Spinal cord (tissue), 10 donors: ENCODE results near the gene PAX8. TPM values are rescaled to one million over a fixed set of nuclear protein-coding genes. Genes with fewer than 3 reads are reported as not detected.
"Not testable (repeated sequence)": the region's sequence is repeated elsewhere in the genome, so short reads cannot be mapped to it uniquely, and the experiment has no call there.

Experiments
- DNase-seq, 6 donors: peaks; one replicate each; pipeline versions ENCODE4 v3.0.0 to v3.0.0-alpha.2; 2013 to 2015; ENCODE audit warnings: low spot score in 6 of 6, low read depth in 4 of 6
- H3K27ac ChIP-seq: one replicate; pipeline ENCODE4 v1.5.1; 2013; ENCODE audit warnings: low read depth, low read length, control low read depth
- H3K27me3 ChIP-seq: one replicate; pipeline ENCODE4 v1.6.1; 2013; ENCODE audit warnings: low read length; ENCODE audit not compliant: control insufficient read depth, insufficient read depth
- H3K36me3 ChIP-seq: one replicate; pipeline ENCODE4 v1.6.1; 2013; ENCODE audit warnings: low read length; ENCODE audit not compliant: control insufficient read depth, insufficient read depth
- H3K4me1 ChIP-seq: one replicate; pipeline ENCODE4 v1.6.1; 2013; ENCODE audit warnings: low read length; ENCODE audit not compliant: control insufficient read depth, insufficient read depth
- H3K4me3 ChIP-seq: one replicate; pipeline ENCODE4 v1.5.1; 2013; ENCODE audit warnings: low read depth, low read length, control low read depth
- H3K9me3 ChIP-seq: one replicate; pipeline ENCODE4 v1.6.1; 2013; ENCODE audit warnings: low read length; ENCODE audit not compliant: control insufficient read depth, insufficient read depth
- WGBS: methylation state at CpG from one replicate; pipeline ENCODE4 v1.1.5; 2013; ENCODE audit warnings: missing lambda C conversion rate; ENCODE audit not compliant: insufficient coverage; 5-methylcytosine and 5-hydroxymethylcytosine counted together
- polyA plus RNA-seq, 2 donors: library from polyadenylated mRNA; unstranded; fragments of 120-200 nt; gene quantifications; one replicate each; pipeline ENCODE4 v1.2.1, GENCODE V29; 2013; ENCODE audit not compliant: insufficient read length in 2 of 2
- total RNA-seq, 2 donors: library from RNA; depleted of rRNA in 1 of 2; stranded (reverse); fragments of 120-200 nt in 1 of 2; fragments of >200 nt in 1 of 2; gene quantifications; one replicate each; pipeline versions ENCODE4 v1.2.3 to v1.2.4, GENCODE V29; 2013 to 2014
- donor health status: healthy.

PAX8 gene
- total and polyA plus RNA-seq, 4 donors: 3.7 to 42.7 (median 16.1) TPM

DNA sequence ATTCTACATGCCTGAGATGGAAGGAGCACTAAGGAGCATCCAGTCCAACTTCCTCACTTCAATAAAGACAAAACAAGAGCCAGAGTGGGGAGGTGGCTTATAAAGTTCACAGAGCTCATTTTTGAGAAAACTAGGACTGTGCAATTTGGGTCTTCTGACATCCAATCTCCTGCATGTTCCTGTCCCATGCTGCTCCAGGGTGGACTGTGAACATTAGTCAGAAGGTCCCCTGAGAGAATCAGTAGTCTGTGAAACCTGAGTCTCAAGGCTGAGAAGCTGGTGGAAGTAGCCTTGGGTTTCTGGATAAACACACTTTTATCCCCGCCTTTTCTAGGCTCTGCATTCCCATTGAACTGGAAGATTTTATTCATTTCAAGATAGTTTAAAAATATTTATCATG is 33.1 kb upstream of the PAX8 start:
- H3K36me3 ChIP-seq, H3K9me3 ChIP-seq, H3K27ac ChIP-seq, H3K4me1 ChIP-seq, H3K27me3 ChIP-seq, H3K4me3 ChIP-seq, DNase-seq: not testable (repeated sequence)
- no CpG with 5 or more reads among the region's 1 CpG for WGBS

DNA sequence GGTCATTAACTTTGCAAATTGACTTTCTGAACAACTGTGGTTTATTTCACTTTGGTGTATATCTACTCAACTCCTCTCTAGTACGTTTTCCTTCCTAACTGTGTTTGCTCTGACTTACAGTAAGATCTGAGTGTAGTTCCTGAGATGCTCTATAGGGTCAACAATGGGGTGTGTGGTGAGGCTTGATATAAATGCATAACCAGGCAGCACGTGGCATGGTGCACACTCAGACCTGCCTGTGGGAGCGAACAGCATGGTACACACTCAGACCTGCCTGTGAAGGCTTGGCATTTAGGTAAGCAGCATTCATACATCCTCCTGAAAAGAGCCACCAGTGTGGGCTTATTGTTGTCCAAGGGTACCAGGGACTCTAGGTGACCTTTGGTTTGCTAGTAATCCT is 32.5 kb upstream of the PAX8 start:
- H3K27me3 ChIP-seq, H3K27ac ChIP-seq, DNase-seq, H3K4me3 ChIP-seq, H3K36me3 ChIP-seq, H3K9me3 ChIP-seq, H3K4me1 ChIP-seq: not testable (repeated sequence)
- 94% methylated on average over 2 of the region's 3 CpGs for WGBS

DNA sequence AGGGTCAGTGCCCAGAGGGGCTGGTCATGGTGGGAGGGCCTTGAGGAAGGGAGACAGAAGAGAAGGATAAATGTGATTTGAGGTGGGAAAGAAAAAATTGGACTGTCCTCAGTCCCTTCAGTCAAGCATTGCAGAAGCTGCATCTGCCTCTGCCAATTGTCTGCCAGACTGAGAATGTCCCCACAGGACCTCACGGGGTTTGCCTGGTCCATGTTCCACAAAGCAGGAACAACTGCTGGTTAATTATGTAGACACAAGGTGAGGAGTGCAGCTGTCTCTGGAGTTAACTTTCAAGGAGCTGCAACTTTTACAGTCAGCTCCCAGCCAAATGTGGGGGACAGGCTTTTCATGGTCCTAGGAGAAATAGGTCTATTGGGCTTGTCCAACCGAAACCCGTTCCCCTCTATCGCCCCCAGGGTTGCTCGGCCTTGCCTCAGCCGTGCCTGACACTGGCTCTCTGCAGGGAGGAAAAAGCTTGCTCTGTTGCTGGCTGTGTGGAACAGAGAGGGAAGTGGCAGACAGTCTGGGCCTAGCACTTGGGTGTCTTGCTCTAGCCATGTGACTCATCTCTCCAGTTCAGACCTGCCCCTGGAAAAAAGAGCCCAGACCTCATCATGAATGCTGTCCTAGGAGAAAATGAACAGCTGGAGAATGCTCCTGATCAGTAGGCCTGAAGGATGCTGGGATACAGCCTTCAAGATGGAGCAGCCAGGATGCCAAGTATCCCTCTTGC is 31.1 kb upstream of the PAX8 start:
- Histone ChIP-seq H3K36me3 (no peaks in the 10 kb centered on the region), H3K27me3 (no peaks in the 10 kb centered on the region), H3K27ac (no peak overlapping the region), H3K4me1 (peaks cover 15% of the 10 kb centered on the region), H3K4me3 (no peak overlapping the region), H3K9me3 (no peaks in the 10 kb centered on the region)
- WGBS: 80% methylated on average over 2 of the region's 6 CpGs
- no peak for DNase-seq

DNA sequence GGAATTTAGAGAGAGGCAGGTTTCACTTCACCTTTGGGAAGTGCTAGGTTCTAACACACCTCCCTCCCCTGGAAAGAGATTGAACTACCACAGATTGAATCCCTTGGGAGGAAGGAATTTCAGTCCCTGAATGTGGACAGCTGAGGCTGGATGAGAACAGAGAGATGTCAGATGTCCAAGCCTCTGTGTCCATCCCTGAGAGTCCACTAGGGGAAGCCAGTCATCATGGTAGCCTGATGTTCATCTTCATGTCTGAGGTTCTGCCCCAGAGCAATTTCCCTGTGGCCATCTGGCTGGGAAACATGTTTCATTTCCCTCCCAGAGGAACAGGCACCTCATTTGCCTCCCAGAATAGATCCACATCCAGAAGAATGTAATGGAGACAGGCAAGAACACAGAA is 30.1 kb upstream of the PAX8 start:
- H3K9me3 ChIP-seq, H3K27ac ChIP-seq: not testable (repeated sequence)

DNA sequence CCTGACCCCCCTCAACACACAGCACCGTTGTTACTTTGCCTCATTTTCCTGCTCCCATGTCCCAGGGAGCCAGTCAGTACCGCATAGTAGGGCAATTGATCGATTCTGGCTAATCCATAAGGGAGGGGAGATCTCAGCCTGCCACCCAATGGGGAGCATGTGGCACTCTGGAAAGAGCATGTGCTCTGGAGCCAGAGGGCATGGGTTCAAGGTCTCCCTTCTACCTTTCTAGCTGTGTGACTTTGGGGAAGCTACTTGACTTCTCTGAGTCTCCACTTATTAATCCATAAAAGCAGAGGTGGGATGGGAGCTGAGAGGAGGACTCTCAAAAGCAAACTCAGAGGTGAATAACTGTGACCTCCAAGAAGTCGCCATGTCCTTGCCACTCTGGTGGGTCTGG is 27.5 kb upstream of the PAX8 start:
- H3K4me3 ChIP-seq, DNase-seq, H3K36me3 ChIP-seq, H3K9me3 ChIP-seq, H3K27me3 ChIP-seq, H3K27ac ChIP-seq: not testable (repeated sequence)
- WGBS: 100% methylated on average over 1 of the region's 4 CpGs
- H3K4me1 ChIP-seq: peaks cover 18% of the 10 kb centered on the region

More for the DNA sequence above, 30.1 kb upstream of the PAX8 start:
- H3K36me3 ChIP-seq, DNase-seq, H3K4me3 ChIP-seq, H3K27me3 ChIP-seq: not testable (repeated sequence)
- H3K4me1 ChIP-seq: peaks cover 18% of the 10 kb centered on the region

DNA sequence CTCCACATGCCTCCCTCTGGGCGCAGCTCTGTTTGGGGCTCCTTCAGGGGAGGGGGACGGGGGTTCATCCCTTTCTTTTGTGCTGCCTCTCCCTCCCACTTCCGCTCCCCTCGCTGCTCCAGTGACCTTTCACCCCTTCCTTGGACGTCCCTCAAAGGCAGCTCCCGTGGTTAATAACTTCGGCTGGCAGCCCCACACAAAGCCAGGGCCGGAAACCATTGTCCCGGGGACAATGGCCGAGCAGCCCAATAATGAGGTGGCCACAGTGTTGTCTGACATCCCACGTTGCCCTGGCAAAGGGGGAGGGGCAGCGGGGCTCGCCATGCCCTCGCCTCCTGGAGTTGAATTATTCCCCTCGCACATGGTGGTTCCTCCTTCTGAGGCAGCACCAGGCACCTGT is 27.0 kb upstream of the PAX8 start:
- H3K36me3 ChIP-seq, H3K27me3 ChIP-seq, H3K9me3 ChIP-seq, H3K27ac ChIP-seq, H3K4me3 ChIP-seq: not testable (repeated sequence)
- peaks cover 18% of the 10 kb centered on the region for H3K4me1 ChIP-seq
- peak in 3 of 6 donors; percentile 44 to 81 (median 59) for DNase-seq
- WGBS: 26% methylated on average over 15 of the region's 15 CpGs

DNA sequence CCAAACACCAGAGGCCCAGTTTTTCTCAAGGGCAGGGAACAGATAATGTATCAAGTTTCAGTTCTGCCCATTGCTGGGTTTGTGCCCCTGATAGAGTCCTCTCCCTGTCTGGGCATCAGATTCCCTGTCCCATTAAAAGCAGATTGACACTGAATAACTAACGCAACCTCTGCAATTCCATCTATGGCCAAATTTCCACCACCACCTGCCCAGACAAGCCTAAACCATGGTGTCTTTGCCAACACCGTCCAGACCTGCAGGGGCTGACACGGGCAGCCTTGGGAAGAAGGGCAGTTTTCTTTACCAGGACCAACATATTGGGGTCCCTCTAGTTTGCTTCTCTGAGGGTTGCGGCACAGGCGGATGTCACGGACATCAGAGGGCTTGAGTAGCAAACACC is 26.4 kb upstream of the PAX8 start:
- no peak overlapping the region for H3K27ac ChIP-seq
- DNase-seq: no peak
- no peaks in the 10 kb centered on the region for H3K9me3 ChIP-seq
- WGBS: 66% methylated on average over 3 of the region's 6 CpGs
- peaks cover 18% of the 10 kb centered on the region for H3K4me1 ChIP-seq
- no peak overlapping the region for H3K4me3 ChIP-seq
- H3K36me3 ChIP-seq: no peaks in the 10 kb centered on the region
- no peaks in the 10 kb centered on the region for H3K27me3 ChIP-seq

DNA sequence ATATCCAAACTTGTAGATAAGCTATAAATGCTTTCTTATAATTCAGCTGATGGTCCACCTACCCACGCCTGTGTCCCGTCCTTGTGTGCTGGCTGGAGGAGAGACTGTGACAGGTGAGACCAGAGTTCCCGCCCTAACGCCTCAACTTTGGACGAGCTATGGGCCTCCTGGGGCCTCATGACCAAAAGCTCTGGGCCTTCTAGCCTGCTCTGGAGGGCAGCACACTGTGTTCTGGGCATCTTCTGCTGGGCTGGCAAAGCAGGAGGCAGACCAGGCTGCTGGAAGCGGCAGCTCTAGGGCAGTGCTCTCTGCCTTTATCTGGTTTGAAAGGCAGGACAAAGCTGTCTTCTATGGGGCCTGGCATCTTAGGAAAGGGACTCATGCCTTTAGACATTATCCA is 26.0 kb upstream of the PAX8 start:
- H3K27me3 ChIP-seq: no peaks in the 10 kb centered on the region
- peaks cover 18% of the 10 kb centered on the region for H3K4me1 ChIP-seq
- H3K27ac ChIP-seq: no peak overlapping the region
- no peaks in the 10 kb centered on the region for H3K36me3 ChIP-seq
- 88% methylated on average over 6 of the region's 6 CpGs for WGBS
- DNase-seq: no peak
- H3K9me3 ChIP-seq: no peaks in the 10 kb centered on the region
- H3K4me3 ChIP-seq: no peak overlapping the region

DNA sequence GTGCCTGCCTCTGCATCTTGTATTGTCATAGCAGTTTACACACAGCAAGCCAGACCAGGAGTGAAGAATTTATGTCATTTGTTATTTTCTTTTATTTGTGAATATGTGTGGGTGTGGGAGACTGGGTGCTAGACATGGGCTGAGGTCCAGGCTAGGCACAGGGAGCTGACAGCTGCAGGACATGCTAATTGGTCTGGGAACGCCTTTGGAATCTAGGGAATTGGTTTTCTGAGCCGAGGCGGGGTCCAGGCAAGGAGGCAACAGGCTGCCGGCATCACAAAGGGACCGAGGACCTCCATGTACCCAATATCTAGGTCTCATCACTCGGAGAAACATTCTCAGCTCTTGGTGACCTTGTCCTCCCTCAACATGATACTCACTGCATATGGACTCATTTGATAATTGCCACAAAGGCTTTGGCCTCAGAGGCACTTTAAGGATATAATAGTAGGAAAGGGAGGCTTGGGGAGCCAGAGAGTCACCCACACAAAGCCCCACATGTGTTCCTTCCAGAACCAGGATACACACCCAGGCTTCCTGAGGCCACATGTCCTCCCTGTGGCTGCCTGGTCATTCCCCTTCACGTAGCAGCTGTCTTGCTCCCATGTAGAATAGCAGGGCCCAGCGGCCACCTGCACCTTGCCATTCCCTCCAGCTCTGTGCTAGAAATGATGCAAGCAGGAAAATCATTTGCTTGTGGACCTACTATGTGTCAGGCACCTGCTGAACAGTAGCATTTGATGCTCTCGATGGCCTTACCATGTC is 23.7 kb upstream of the PAX8 start:
- DNase-seq, H3K4me3 ChIP-seq, H3K36me3 ChIP-seq, H3K27me3 ChIP-seq, H3K27ac ChIP-seq, H3K9me3 ChIP-seq: not testable (repeated sequence)
- H3K4me1 ChIP-seq: peaks cover 18% of the 10 kb centered on the region
- WGBS: 87% methylated on average over 8 of the region's 9 CpGs

DNA sequence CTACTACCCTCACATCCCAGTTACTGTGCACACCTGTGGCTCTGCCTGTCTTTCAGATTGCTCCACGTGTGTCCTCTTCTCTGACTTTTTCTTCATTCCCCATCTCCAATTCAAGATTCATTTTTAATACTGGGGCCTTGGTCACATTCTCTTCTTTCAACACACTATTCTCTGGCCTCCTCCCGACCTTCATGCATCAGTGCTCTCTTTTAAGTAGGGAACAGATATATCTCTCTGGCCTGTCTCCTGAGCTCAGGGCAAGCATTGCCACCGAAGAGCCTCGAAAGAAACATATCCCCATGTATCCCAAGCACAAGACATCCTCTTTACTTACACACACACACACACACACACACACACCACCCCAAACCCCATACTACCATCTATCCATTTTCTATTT is 21.6 kb upstream of the PAX8 start:
- 45% methylated on average over 3 of the region's 4 CpGs for WGBS
- Histone ChIP-seq H3K9me3 (no peaks in the 10 kb centered on the region), H3K36me3 (no peaks in the 10 kb centered on the region), H3K27me3 (no peaks in the 10 kb centered on the region), H3K4me1 (peaks cover 8% of the 10 kb centered on the region), H3K4me3 (no peak overlapping the region), H3K27ac (no peak overlapping the region)
- DNase-seq: no peak
